Measurements from ENCODE around the gene SNX25.
"Not testable (repeated sequence)": the region's sequence is repeated elsewhere in the genome, so short reads cannot be mapped to it uniquely, and the experiment has no call there.

SNX25 gene

DNA sequence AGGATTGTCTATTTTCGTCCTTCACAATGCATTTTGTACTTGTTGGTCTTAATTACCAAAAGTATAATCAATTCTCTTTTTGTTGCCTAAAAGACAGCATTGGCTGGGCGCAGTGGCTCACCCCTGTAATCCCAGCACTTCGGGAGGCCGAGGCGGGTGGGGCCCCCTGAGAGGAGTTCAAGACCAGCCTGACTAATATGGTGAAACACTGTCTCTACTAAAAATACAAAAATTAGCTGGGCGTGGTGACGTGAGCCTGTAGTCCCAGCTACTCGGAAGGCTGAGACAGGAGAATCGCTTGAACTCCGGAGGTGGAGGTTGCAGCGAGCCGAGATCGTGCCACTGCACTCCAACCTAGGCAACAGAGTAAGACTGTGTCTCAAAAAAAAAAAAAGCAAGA, 4.3 kb upstream of the SNX25 start:
- FAIRE-seq, result not testable (repeated sequence)

- FAIRE-seq, result no peak
Observed at GRCh38 chr4:185205697-185206342, 3.6 kb upstream of the SNX25 start.

GRCh38 chr4:185207466-185207865, 1.9 kb upstream of the SNX25 start:
- no peak for FAIRE-seq

DNA sequence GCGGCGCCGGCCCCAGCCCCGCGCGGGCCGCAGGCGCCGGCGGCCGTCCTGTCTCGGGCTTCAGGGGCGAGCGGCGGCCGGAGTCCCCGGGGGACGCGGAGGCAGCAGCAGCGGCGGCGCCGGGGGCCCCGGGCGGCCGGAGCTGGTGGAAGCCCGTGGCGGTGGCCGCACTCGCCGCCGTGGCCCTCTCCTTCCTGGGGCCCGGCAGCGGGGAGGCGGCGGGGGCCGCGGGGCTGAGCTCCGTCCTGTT, 379 bp downstream of the SNX25 start:
- FAIRE-seq, result not testable (repeated sequence)

DNA sequence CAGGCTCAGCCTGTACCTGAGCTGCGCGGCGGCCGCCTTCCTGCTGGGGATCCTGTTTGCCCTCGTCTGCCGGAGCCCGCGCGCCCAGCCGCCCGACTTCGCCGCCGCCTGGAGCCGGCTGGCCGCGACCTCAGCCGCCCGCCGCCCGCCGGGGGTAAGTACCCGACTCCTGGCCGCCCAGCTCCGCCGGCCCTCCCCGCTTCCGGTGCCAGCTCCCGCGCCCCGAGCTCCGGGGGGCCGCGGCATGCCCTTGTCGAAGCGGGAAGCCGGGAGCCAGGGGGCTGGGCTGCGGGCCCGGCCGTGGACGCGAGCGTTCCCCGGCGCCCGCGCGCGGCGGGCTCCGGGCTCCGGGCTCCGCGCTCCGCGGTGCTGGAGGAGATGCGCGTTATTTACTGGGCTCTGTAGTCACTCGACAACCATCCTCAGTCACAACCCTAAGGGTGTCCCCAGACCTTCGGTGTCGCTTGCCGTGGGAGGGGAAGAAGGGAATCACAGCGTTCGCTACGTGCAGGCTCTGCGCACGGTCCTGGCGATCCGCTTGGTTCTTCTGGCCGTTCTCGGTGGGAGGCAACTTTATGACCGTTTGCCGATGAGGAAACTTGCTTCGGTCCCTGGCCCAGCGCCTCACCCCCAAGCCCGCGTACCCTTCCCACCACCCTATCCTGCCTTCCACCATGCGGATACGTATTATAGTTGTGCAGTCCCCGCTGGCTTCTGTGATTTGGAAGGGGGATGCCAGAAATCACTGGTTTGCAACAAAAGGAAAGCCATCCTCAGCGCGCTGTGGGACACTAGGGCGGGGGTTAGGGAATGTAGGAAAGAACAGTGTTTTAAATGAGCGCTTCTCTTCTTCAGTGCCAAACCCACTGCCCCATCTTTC, 944 bp downstream of the SNX25 start:
- no peak for FAIRE-seq

GRCh38 chr4:185211035-185211434, 1.6 kb downstream of the SNX25 start:
- FAIRE-seq, result no peak

- no peak for FAIRE-seq
Observed at GRCh38 chr4:185211641-185212040, 2.2 kb downstream of the SNX25 start.

GRCh38 chr4:185212581-185212980, 3.2 kb downstream of the SNX25 start:
- FAIRE-seq, result no peak

- FAIRE-seq, result no peak
Observed at GRCh38 chr4:185213877-185214276, 4.5 kb downstream of the SNX25 start.

DNA sequence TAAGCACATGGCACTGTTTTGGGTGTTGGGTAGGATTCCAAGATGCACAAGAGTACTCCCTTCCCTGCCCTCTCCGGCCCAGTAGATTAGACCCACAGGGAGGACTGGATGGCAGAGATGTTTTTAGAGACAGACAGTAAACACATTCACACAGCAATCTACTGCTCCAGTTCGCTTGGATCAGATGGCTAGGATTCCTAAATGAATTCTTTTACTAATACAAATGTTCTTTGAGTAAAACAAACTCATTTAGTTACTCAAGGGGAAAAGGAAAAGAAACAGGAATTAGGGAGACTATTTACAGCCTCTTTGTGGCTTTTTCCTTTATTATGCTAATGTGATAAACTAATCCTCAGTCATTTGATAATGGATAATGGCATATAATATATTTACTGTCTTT, 5.9 kb downstream of the SNX25 start:
- FAIRE-seq, result no peak

- no peak for FAIRE-seq
Observed at GRCh38 chr4:185217408-185217975, 8.1 kb downstream of the SNX25 start.

DNA sequence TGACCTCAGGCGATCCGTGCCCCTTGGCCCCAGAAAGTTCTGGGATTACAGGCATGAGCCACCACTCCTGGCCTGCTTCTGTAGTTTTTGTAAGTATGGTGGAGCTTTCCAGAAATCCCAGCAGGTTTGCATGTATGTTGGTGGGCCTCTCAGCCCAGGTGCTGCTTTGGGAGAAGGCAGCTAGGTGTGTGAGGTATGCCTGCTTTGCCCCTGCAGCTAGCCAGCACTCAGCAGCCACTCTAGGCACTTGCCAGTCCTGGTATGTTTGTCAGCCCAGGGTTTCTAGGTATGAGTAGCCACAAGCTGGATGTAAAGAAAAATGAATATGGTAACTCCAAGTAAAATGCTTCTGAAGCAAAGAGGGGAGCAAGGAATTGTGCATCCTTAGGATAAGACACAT, 8.9 kb downstream of the SNX25 start:
- FAIRE-seq, result no peak

DNA sequence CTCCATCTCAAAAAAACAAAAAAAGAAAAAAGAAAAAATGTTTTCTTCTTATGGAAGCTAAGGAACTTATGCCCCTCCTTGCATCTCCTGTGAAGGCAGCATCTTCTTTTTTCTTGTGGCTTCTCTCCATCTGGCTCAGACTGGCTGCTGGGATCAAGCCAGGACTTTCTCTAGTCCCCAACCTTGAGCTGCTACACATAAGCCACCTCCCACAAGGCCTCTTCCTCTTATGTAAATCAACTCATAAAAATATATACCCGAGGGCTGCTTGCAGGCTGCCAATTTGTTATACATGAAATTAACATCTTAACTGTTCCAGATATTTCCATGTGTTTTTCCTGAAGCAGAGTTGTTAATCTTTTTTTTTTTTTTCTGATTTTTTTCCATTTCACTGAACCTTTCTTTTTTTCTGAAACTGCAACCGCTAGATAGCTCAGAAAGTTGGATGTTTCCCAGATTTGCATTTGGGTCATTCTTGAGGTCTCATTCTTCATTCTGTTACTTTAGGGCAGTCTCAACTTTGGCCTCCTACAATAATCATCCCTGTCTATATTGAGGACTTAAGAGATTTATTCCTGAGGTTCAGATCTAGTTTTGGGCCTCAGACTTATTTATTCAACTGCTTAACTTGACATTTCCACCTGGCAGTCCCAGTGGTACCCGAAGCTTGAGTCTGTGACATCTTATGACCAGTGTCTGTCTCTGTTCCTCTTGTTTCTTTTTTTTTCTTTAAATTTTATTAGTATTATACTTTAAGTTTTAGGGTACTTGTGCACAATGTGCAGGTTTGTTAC, 10.3 kb downstream of the SNX25 start:
- FAIRE-seq, result no peak

- no peak for FAIRE-seq
Observed at GRCh38 chr4:185221491-185221890, 12.1 kb downstream of the SNX25 start.

DNA sequence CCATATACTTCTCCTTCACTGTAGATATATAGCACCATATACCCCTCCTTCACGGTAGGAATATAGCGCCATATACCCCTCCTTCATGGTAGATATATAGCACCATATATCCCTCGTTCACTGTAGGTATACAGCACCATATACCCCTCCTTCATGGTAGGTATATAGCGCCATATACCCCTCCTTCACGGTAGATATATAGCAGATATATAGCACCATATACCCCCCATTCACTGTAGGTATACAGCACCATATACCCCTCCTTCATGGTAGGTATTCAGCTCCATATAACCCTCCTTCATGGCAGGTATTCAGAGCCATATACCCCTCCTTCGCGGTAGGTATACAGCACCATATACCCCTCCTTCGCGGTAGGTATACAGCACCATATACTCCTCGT, 12.5 kb downstream of the SNX25 start:
- FAIRE-seq, result no peak

DNA sequence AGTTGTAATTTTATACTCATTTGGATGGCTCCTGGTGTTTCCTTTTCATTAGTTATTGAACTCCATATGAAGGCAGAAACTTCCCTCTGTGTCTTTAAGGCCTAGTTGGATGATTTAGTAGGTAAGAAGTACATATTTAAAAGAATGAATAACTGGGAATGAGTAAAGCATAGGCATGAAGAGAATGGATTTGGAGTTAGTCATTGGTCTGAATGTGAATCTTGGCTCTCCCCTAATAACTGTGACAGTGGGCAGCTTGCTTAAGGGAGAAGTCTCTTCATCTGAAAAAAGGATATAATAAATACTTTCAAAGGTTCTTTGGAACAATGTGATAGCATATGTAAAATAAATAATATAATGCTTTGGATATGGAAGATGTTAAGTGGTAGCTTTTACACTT, 13.2 kb downstream of the SNX25 start:
- FAIRE-seq, result no peak

GRCh38 chr4:185224597-185224996, 15.2 kb downstream of the SNX25 start:
- no peak for FAIRE-seq

DNA sequence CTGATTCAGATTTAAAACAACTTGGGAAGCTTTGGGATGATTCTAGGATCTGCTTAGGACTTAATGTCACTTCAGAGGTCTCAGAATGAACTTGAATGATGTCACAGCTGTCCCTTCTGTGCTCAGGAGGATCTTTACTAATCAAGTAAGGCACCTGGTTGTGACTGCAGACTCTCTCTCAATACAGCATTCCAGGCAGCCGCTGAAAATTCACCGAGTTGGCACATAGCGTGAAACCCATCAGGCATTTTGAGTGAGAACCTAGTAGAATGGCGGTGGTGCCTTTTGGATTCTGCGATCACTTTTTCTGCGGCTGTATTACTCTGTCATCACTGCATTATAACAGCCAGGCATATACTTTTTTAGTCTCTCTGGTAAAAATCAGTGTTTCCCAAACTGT, 16.5 kb downstream of the SNX25 start:
- FAIRE-seq, result no peak

DNA sequence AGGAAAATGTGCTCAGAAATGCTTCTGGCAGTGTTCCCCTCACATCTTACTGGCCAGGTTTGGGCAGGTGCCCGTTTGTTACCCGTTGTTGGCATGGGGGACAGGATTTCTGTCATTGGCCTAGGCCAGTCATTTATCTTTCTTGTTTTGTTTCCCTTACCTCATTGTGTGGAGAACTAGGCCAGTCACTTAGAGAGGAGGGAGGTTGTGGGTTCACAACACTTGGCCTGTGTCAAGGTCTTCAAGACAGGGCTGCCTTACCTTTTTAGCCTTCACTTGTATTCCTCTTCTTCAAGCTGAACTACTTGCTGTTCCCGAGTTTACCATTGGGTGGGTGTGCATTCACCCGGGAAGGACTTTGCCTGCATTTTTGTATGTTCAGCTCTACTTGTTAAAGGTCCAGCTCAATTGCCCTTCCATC, 17.7 kb downstream of the SNX25 start:
- FAIRE-seq, result no peak

DNA sequence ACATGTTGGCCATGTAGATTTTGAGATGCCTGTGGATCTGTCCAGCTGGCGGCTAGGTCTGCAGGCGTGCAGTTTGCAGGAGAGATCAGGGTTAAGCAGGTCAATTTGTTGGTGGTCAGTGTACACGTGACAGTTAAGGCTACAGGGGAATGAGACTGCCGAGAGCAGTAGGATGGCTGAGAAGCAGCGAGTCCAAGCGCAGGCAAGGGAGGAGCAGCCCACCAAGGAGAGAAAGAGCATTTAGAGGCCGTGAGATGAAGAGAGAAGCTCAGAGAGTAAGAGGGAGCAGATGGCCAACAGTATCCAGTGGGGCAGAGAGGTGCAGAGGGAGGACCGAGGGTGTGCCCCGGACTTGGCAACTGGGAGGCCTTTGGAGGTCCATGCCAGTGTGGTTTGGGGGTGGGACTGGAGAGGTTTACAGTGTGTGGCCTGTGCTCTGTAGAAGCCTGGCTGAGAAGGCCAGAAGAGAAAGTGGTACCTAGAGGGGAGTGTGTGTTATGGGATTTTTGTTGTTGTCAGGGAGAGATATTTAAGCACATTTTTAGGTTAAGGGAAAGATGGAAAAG, 18.4 kb downstream of the SNX25 start:
- FAIRE-seq, result no peak

DNA sequence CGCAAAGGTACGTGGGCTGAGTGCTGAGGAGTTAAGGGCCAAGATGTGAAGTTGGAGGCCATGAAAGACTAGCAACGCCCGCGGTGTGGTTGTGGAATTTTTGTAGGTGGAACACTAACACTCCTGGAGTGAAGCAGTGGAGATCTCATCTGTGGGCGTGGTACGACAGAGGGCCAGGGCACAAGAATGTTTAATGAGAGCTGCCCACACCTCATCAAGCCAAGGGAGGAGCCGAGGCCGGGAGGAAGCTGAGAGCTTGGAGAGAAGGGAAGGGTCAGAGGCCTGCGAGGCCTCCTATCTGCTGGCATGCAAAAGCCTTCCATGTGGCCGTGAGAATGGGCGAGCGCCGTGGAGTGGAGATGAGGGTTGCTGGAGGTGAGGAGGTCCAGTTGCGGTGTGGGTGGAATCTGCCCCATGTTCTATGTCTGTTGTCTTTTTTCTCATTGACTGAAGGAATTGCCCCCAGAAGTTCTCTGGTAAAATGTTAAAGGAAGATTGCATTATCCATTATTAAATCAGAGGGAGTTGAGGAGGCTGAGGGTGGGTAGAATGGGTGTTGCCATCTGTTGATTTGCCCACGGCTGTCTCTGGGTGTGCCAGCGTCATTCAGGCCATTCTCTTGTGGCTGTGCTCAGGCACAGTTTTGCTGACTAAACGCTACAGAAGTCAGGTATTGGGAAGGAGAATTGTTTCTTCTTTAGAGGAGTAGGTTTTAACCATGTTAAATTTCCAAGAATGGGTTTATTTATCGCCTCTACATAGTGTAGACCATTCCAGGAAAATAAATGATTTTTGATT, 19.8 kb downstream of the SNX25 start:
- no peak for FAIRE-seq

- FAIRE-seq, result peak; percentile 92
Observed at GRCh38 chr4:185232370-185232769, 23.0 kb downstream of the SNX25 start.

Measured in islet of Langerhans (tissue), 1 donor.